Midbrain (tissue), 1 donor: Measurements from ENCODE around the gene KLK10.

Experiments
- DNase-seq: peaks from one replicate; lab custom pipeline; 2025; lab: John Stamatoyannopoulos, UW

KLK10 gene

DNA sequence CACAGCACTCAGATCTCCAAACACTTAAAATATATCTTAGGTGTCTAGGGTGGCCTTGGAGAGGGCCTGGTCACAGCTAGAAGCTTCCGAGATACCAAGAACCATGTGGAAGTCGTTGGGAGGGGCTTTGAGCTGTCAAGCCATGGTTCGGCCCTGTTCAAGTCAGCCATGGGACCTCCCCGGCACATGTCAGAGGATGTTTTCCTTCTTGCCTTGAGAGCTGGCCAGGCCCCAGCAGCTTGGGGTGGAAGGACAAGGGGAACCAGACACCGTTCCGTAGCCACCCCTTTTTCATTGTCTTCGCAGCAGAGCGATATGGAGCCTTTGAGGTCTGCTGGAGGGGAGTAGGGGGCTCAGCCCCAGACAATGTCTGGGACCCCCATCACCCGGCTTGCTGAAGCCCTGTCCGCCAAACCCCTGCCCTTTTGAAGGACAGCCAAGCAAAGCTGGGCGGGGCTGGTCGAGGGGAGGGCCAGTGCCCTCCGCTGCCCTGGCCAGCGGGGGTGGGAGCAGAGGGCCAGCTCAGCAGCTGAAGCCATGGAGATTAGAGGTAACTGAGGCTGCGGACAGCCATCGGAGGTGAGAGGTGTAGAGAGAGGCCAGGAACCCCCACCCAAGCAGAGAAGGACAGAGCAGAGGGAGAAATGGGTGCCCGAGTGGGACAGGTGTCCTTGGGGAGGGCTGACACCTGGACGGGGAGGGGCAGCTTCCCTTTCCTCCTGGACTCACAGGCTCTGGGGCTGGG is 6.5 kb upstream of the KLK10 start:
- DNase-seq = no peak

DNA sequence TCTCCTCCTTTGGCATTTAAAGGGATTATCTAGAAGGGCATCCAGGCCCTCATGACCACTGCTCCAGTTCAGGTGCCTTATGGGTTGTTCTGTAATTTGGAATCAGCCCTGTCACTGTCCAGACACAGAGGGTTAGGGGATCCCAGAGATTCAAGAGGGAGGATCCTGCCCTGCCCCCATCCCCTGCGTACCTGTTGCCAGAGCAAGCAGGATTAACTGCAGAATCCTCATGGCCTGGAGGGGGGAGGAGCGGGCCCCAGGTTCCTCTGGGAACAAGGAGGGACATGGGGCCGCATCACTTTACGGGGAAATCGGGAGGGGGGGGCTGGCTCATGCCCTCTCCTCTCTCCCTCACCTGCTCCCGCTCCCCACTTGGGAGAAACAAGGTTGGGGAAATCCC is 5.9 kb upstream of the KLK10 start:
- no peak for DNase-seq

DNA sequence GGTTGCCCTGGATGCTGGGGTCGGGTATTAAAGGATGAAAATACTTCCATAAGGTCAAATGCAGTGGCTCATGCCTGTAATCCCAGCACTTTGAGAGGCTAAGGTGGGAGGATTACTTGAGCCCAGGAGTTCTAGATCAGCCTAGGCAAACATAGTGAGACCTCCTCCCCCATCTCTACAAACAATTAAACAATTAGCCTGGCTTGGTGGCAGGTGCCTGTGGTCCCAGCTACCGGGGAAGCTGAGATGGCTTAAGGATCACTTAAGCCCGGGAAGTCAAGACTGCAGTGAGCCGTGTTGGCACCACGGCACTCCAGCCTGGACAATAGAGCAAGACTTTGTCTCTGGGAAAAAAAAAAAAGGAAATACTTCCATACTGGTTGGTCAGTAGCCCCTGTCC is 5.4 kb upstream of the KLK10 start:
- DNase-seq = no peak

DNA sequence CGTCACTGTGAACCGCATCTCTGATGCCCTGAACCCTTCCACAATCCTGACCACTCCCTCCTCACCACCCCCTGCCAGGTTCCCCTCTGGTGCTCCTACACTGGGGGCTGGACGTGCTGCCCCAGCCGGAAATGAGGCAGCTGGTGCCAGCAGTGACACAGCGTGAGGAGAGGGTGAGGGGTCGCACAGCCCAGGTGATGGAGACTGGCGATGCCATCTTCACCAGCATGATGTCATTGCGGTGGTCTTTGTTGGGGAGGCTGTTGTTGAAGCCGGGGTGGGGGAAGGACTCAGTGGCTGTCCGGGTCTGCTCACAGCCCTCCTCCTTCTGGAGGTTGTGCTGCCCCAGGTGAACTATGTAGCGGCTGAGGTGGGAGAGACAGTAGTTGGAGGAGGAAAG is 4.4 kb upstream of the KLK10 start:
- no peak for DNase-seq

DNA sequence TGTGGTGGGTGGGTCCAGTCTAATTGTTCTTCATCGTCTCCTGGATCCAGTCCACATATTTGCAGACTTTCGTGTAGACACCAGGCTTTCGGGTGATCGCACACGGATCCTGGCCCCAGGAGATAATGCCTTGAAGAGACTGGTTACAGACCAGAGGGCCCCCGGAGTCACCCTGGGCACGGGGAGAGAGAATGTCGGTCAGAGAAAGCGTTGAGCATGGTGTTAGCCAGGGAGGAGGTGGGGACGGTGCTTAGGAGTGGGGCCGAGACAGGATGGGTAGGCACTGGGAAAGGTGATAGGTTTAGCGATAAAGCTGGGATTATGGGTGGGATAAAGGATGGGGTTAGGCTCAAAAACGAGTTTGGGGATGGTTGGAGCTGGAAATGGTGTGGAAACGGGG is 3.0 kb upstream of the KLK10 start:
- DNase-seq = no peak

DNA sequence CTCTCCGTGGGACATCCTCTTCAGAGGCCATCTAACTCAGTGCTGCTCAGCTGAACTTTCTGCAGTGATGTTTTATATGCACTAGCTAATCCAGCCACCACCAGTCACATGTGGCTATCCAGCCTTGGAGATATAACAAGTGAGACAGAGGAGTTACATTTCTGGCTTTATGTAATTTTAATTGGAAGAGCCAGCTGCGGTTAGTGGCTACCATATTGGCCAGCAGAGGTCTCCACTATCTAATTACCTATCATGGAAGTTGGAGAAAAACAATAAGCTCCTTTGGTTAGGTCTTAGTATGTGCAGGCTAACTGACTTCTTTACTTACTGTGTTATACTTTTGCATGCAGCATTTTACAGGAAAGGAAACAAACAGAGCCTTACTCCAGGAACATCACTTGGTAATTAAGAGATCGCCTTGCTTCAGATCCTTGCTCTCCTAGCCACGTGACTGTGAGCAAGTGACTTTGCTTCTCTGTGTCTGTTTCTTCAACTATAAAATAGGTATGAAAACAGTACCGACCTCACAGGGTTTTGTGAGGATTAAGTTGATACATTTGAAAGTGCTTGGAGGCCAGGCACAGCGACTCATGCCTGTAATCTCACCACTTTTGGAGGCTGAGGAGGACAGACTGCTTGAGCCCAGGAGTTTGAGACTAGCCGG is 1.6 kb upstream of the KLK10 start:
- peak; percentile 41 for DNase-seq

DNA sequence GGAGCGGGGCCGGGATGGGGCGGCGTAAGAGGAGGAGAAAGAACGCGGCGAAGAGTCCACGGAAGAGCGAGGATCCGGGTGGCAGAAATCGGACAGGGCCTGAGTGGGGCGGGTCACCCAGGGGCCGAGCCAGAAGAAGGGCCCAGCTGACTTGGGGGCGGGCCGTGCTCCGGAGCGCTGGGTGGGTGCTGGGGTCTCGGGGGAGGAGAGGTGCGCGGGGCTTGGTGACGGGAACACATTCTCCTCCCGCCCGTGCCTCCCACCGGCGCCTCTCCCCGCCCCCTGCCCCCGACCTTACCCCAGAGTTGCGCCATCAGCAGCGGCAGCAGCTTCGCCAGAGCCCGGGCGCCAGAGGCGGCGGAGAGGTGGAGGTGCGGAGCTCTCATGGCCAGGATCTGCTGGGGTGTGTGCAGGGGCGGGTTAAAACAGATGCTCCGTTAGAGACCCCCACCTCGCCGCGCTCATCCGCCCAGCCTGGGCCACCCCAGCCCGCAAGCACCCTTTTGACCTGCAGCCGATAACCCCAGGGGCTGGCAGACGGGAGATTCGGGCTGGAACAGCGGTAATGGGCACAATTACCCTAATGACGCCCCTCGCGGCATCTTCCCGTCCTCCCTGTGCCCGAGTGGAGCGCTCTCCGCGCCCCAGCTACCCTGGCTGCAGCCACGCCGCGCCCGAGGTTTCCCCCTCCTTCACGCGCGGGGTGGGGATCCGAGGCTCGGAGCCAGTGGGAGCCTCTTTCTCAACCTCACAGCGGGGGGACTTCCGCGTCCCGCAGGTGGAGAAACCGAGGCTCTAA is 565 bp downstream of the KLK10 start:
- DNase-seq = no peak

DNA sequence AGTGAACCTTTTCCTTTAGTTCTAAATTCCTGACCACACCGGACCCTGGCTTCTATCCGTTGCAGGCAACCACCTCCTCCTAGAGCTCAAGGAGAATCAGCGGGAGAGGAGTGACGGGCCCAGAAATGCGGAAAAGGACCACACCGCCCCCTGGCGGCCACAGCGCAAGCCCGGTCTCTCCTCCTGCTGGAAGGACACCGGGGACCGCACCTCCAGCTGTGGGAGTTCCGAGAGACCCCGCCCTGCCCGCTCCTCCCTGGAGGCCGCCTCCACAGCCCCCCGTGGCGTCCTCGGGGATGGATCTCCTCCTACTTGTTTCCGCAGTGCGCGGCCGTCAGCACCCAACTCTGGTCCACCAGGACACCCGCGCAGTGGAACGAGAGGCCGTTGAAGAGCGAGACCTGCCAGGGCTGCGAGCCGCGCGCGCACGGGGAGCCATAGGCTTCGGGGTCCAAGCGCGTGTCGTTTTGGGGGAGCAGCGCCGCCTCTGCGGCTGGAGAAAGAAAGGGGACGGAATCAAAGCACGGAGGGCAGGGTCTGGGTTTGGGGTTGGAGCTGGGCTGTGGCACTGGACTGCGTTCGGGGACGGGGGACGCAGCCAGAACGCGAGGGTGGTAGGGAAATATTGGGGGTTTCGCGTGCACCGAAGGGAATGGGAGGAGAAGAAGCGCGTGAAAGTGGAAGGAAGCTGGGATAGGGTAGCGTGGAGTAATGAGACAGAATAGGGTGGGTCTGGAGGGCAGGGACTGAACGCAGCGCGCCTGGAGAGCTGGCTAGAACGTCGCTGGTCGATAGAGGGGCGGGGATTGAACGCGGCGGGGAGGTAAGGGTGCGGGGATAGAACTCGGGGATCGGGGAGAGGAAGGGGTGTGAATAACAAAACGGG is 2.5 kb downstream of the KLK10 start:
- peak; percentile 76 for DNase-seq

DNA sequence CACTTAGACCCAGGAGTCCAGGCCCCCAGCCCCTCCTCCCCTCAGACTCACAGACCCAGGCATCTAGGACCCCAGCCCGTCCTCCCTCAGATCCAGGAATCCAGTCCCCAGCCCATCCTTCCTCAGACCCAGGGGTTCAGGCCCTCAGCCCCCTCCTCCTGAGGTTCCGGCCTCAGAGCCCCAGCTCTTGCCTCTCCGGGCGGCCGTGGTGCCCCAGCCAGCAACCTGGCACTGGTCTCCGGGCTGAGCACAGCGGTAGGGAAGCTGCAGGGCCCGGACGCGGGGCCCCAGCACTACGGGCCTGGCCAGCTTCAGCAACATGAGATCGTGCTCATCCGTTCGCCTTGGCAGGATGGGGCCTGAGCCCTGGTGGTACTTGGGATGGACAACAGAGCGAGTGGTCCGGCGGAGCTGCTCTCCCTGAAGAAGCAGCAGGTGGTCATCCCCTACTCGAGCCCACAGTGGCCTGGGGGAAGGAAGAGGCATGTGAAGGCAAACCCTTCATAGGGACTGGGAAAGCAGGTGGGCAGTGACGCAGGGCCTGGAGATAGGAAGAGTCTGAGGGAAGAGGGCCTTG is 3.7 kb downstream of the KLK10 start:
- no peak for DNase-seq

DNA sequence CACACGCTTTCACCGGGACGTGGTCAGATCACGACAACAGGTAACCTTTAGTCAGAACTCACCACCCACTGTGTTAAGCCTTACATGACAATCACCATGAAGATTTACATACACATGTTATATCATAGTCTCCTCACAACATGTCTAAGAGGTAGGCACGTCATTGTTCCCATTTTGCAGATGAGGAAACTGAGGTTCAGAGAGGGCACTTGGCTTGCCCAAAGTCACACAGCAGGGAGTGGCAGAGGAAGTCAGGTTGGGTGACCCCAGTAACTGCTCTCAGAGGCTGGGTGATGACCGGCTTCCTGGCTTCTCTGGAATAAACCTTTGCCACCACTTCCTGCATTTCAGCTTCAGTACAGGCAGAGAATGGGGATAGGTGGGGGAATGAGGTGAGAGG is 5.3 kb downstream of the KLK10 start:
- no peak for DNase-seq

DNA sequence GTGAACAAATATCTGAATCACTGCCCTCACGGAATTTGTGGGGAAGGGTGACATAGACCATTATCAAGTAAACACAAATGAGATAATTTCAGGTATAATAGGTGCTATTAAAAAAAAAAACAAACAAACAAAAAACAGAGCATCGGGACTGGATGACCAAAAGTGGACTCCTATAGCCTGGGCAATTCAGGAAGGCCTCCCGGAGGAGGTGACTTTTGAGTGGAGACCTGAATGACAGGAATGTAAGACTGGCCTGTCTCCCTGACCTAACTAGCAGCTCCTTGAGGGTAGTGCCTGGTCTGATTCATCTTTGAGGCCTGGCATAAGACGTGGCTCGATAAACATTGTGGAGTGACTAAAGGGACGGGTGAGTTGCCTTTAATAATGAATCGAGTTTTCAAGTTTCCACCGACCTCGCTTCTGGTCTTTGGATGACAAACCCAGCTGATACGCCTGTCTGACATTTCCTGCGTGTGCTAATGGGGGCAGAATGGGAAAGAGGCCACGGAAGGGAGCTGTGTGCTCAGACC is 6.8 kb downstream of the KLK10 start:
- no peak for DNase-seq

DNA sequence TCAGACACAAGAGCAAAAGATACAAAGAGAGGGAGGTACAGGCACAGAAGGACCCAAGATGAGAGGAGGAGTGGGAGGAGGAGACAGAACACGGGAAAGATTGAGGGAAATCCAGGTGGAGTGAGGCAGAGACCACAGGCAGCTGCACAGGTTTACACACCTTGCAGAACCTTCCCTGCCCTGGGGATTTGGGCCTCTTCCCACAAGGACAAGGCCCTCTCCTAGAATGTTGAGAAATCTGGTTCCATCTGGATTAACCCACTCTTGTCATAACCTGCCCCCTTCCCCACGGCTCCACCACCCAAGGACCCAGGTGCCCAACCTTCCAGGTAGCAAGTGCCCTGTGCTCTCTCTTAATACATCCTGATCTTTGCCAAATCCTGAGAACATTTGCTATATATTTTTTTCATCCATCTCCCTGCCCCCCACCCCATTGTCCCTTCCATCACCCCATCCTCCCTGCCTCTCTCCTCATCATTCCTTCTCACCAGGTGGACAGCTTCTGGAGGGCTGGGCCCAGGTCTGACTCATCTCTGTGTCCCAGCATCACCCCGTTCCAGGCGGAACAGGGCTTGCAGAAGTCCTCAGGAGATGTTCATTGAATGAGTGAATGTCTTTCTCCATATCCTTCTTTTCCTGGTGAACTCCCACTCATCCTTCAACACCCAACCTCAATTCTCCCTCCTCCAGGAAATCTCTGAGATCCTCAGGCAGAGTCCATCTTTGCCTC is 9.3 kb downstream of the KLK10 start:
- no peak for DNase-seq

DNA sequence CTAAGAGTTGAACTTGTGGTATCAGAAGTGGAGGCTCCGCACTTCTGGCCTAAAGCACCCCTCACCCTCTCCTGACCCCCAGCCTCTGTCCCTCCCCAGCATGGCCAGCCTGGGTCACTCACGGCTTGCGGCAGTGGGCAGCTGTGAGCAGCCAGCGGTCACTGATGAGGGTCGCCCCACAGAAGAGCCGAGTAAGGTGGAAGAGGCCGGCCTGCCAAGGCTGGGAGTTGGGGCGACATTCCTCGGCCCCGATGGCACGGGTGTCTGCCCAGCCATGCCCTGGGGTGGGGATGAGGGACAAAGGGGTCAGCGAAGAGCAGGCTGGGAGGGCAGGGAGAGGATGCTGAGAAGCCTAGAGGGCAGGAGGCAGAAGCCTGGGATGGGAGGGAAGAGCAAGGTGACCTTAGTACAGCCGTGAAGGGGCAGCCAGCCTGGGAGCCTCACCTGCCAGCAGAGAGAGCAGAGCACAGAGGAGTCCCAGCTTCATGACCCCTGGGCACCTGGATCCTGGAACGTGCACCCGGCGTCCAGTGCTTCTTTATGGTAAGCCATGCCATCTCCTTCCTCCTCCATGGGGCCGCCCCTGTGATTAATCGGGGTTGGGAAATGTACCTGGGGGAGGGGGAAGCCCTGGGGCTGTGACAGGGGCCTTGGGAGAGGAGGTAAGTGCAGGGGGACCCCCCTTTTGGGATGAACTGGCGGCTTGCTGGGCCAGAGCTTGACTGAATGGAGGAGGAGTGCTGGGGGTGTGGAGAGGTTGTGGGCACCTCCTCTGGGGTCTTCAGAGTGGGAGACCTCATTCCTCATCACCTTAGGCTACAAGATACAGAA is 10.2 kb downstream of the KLK10 start:
- no peak for DNase-seq

DNA sequence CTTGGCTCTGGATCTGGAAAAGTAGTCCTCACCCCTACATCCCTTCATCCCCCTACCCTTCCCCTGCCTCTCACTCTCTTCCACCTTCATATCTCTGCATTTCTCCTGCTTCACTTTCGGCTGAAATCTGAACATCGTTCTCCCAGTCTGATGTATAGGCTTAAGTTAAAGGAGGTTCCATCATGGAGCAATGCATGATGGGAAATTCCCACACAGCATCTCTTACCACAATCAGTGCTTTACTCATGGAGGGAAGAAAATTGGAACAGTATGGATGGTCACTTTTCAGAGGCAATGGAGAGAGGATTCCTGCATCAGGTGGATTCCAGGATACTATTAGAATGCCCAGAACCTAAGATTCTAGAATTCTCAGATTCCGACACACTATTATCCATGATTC is 12.0 kb downstream of the KLK10 start:
- no peak for DNase-seq

DNA sequence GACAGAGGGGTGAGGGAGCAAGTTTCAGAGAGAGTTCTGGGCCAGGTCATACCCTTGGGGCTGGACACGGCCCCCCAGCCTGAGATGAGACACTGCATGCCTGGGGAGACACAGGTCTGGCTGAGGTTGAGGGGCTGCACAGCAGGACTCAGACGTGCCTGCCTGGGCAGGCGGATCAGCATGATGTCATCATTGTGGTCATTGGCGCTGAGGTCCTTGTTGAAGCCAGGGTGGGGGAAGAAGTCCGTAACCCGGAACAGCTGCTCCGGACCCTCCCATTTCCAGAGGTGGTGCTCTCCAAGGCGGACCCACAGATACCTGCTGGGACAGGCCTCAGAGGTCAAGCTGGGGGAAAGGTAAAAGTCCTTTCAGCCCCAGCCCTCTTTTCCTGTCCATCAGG is 13.1 kb downstream of the KLK10 start:
- no peak for DNase-seq

DNA sequence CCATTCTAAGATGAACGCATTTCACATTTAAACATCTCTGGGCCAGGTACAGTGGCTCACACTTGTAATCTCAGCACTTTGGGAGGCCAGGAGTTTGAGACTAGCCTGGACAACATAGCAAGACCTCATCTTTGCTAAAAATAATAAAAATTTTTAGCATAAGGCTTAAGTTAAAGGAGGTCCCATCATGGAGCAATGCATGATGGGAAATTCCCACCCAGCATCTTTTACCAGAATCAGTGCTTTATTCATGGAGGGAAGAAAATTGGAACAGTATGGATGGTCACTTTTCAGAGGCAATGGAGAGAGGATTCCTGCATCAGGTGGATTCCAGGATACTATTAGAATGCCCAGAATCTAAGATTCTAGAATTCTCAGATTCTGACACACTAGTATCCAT is 14.3 kb downstream of the KLK10 start:
- DNase-seq = no peak

DNA sequence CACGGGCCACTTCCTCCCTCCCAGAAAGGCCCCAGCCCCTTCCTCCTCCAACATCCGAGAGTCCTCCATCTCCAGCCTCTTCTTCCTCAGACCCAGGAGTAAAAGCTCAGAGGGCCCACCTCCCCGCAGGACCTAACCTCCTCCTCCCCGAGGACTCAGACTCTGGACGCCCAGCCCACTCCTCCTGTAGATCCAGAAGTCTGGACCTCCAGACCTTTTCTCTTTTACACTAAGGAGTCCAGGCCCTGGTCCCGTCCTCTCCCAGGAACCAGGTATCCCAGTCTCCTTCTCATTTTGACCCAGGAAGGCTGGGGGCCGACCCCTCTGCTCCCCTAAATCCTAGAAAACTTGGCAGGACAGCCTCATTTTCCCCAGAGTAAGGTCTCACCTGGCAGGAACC is 16.2 kb downstream of the KLK10 start:
- DNase-seq = no peak

DNA sequence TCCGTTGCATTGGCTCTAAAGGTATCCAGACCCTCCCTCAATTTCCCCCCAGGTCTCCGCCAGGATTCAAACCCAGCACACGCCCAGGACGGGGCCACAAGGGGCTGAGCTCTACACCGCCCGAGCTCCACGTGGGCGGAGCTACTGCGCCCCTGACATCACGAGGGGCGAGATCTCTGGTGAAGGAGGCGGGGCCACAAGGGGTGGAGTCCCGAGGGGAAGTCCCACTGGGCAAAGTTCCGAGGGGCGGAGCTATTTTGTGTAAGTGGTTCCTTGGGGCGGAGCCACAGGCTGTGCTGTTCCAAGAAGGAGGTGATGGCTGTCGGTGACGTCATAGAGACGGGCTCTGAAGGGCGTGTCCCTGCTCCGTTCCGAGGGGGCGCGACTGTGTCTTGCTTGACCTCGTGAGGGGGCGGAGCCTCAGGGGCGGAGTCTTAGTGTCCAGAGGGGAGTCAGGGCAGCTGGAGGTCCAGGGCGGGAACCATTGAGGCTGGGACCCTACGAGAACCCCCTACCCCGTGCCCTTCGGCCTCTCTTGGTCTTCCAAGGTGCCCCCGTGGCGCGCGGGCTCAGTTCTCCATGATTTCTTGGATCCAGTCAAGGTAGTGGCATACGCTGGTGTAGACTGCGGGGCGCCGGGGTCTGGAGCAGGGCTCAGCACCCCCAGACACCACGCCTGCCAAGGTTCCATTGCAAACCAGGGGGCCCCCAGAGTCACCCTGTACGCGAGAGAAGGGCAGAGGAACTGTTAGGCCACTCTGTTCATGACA is 16.8 kb downstream of the KLK10 start:
- DNase-seq = no peak

DNA sequence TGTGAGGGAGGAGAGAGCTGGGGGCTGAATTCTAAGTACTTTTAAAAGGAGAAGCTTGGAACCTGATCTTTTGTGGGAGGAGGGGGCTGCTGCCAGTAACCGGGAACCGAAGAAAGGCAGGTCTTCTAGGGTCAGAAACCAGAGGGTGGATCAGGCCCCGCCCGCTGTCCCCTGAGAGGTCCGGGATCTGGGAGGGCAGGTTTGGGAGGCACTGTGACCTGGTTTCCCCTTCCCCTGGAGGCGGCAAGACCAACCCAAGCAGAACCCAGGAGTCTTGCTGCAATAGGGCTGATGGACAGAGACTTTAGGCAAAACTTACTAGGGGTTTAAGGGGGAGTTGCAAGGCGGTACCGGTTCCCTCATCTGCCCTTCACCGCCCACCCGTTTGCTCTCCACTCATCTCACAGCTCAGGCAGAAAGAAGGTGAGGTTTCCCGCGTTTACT is 17.4 kb downstream of the KLK10 start:
- DNase-seq = no peak
